GM19372 (cell line): ENCODE data around the gene PANK4.

Experiments
- ATAC-seq: cut with Tn5 transposase; IDR thresholded peaks from one replicate; pipeline ENCODE4 v1.9.1; 2021; ENCODE audit warnings: mild to moderate bottlenecking, low read depth, moderate library complexity; ENCODE audit not compliant: unreplicated experiment

Gene PANK4

GRCh38 chr1:2483026-2483425 lies 43.4 kb downstream of the PANK4 start:
- ATAC-seq, result no peak

GRCh38 chr1:2482588-2482987 lies 43.8 kb downstream of the PANK4 start:
- ATAC-seq, result no peak

DNA sequence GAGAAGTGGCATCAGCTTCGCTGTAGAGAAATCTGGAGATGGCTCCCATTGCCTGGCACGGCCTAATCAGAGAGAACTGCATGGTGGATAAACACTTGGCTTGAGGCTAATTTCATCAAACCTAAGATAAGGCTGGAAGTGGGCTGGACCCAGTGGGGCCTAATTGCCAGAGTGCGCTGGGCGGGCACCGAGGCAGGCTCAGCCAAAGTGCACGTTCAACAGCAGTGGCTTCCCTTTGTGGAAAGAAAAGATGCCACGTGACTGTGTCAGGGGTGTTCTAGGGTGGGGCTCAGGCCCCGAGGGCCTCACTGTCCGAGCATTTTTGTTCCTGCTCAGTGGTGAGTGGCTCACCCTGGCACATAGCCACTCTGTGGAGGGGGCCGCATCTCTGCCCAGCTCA lies 44.5 kb downstream of the PANK4 start:
- no peak for ATAC-seq

DNA sequence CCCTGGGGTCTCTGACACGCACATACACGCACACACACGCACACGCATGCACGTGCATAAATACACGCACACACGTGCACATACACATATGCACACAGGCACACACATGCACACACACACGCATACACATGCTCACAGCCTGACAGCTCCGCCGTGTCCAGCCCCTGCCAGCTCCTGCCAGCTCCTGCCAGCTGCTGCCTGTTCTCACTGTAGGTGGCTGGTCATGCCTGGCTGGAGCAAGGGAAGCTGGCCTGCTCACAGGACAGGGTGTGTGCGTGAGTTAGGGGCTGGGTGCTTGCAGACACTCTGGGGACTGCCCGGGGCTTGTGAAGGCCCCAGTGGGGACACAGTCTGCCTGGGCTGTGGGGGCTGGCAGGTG lies 45.4 kb downstream of the PANK4 start:
- no peak for ATAC-seq

- no peak for ATAC-seq
Measured at GRCh38 chr1:2480236-2480985, 46.0 kb downstream of the PANK4 start.

DNA sequence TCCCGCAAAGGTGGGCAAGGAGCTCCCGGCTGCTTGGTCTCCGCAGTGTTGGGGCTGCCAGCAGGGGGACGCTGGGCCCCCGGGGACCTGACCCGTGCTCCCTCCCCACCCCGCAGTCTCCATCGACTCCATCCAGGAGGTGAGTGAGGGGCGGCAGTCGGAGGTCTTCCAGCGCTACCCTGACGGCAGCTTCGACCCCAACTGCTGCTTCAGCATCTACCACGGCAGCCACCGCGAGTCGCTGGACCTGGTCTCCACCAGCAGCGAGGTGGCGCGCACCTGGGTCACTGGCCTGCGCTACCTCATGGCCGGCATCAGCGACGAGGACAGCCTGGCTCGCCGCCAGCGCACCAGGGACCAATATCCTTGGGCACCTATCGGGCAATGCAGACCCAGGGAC lies 46.8 kb downstream of the PANK4 start:
- ATAC-seq, result no peak

DNA sequence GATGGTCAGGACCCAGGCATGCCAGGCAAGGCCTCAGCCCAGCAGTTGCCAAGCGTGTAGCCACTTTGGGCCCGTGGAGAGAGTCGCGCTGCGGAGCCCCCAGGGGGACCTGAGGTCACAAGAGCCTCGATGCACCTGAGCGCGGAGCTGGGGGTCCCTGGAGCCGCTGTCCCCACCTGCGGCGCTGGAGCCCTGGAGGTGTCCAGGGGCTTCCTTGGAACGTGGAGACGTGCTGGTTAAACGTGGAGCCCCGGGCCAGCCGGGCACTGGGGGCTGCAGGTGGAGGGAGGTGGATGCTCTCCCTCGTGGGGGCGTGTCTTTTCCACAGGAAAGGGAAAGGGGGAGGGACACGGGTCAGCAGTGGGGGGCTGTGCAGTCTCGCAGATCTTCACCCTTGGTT lies 47.2 kb downstream of the PANK4 start:
- no peak for ATAC-seq

- no peak for ATAC-seq
Measured at GRCh38 chr1:2477791-2478499, 48.5 kb downstream of the PANK4 start.

- ATAC-seq, result no peak
Measured at GRCh38 chr1:2477309-2477708, 49.1 kb downstream of the PANK4 start.

DNA sequence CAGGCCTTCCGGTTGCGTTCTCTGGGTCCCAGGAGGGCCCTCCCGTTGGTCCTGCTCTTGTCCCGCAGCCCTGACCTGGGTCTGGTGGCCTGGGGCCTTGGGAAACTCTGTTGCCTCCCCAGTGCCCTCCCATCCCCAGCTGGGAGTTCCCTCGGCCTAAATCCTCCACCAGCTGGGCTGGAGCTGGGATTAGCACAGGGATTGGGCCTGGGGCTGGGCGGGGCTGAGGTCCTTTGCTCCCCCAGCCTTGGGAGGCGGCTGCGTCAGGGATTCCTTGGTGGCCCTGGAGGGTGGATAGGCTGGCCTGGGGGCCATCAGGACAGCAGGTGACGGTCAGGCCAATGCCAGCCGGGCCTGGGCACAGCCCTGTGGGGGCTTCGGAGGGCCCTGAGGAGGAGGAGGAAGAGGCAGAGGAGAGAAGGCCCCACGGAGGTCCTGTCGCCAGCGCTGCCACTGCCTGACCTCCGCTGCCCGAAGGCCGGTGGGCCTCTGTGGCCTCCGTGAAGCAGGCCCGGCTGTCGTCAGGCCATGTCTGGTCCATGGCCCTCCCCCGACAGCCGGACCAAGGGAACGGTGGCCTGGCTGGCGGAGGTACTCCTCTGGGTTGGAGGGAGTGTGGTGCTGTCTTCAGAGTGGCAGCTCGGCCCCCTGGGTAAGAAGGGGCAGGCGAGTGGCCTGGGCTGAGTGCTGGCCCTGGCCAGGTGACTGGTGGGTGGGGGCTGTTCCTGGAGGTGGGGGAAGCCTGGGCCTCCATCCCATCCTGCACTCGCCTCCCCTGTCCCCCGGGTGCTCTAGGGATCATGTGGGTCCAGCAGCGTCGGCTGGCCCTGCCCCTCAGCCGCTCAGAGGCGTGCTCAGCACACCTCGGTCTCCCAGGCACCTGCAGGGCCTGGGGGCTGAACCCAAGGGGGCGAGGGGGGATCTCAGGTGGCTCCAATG lies 50.1 kb downstream of the PANK4 start, which contains the start of gene PLCH2:
TSS of gene PLCH2 (plus strand) at position 229 of the 939 bp plus-strand sequence. CDS start at position 529, 300 bp downstream.
- ATAC-seq, result no peak

DNA sequence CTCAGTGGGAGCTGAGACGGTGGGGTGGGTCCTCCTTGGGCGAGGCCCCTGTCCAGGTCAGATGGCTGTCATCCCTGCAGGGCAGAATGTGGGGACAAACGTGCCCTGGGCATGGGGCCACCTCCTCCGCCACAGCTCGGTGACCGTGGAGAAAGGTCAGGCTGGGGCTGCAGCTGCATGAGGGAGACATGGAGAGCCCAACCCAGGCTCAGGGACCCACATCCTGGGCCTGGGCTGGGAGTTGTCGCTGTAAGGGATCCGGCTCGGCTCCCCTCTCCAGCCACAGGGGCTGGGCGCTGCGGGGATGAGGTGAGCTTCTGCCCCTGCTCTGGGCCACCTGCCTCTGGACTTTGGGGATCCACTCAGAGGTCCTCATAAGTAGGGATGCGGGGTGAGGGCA lies 50.8 kb downstream of the PANK4 start:
- ATAC-seq, result no peak

- ATAC-seq, result no peak
Measured at GRCh38 chr1:2474933-2475371, 51.4 kb downstream of the PANK4 start.

- ATAC-seq, result no peak
Measured at GRCh38 chr1:2474104-2474844, 52.1 kb downstream of the PANK4 start.

DNA sequence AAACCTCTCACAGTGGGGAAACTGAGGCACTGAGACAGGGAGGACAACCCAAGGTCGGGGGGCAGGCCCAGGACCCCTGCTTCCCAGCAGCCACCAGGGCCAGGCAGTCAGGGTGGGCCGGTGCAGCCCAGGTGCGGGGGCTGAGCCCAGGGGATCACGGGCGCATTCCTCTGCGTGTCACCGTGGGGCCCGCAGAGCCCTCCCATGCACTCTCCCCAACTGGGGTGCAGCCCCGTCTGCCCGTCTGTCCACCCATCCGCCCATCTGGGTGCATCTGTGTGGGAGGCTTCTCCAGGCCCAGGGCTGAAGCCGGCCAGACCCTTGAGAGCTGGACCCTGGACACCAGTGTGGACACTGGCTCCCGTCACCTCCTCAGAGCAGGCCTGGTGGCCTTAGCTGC lies 53.2 kb downstream of the PANK4 start:
- ATAC-seq, result no peak

DNA sequence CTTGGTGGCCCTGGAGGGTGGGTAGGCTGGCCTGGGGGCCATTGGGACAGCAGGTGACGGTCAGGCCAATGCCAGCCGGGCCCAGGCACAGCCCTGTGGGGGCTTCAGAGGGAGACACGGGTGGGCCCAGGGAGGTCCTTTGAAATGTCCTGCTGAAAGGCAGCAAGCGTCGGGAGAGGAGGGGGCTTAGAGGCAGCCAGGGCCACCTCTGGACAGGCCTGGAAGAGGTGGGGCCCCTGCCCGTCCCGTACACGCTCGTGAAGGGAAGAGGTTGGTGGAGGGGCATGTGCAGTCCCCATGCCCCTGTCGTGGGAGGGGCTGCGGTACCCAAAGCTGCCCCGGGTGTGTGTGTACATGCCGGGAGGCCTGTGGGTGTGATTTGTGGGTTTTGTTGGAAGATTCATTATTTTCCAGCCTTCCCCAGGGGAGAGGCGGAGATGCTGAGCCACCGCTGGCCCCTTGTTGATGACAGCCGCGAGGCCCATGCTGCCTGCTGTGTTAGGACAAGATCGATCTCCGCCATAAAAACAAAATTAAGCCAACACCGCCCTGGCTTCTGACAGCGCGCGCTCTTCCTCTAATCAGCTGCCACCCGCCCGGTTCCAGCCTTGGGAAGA lies 53.7 kb downstream of the PANK4 start:
- ATAC-seq, result no peak

GRCh38 chr1:2472109-2472508 lies 54.3 kb downstream of the PANK4 start:
- ATAC-seq, result no peak

GRCh38 chr1:2471587-2472001 lies 54.8 kb downstream of the PANK4 start:
- ATAC-seq, result no peak

DNA sequence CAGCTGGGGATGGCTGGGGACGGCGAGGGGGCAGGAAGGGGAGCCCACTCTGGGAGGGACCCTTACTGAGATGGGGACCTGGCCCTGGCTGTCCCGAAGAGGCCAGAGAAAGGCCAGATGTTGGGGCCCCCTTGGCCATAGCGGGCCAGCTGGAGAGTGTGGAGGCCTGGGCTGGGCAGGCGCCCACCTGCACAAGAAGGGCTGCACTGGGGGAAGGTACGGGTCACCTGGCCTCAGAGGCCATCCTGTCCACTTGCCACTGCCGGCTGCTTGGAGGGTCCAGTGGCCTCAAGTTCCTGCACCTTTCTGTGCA lies 55.3 kb downstream of the PANK4 start:
- ATAC-seq, result no peak

DNA sequence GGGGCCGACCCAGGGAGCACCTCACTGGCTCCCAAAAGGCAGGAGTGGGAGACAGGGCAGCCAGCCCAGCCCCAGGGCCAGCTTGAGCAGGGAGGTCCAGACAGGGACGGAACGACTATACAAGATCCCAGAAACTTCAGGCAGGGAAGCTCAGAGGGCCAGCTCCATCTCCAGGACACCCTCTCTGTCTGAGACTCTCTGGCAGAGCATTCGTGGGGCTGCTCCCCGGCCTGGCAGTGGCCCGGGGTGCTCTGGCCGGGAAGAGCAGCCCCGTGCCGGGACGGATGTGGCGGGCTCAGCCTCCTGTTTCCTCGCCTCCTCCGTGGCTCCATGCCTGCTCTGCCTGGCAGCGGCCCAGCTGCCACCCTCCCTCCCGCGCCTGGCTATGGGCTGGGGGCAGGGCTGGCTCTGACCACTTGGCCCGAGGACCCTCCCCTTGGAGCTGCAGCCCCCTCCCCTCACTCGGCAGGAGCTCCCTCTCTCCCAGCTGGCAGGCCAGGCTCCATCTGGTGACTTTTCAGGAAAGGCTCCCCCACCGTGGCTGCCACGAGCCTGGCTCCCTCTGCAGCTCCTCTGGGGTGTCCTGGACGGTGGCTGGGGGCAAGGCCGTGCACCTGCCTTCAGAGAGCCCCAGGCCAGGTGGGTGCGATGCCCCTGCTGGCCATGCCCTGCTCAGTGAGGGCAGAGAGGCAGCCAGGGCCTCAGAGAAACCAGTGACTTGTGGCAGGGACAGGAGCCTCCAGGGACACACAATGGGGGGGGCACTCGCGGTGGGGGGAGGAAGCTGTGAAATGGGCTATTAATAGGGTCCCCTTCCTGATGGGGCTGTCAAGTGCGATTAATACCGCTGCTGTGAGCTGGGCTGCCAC lies 55.9 kb downstream of the PANK4 start:
- ATAC-seq, result no peak
